Measurements from ENCODE around the gene YTHDC1.
"Not testable (repeated sequence)": the region's sequence is repeated elsewhere in the genome, so short reads cannot be mapped to it uniquely, and the experiment has no call there.

Gene YTHDC1

DNA sequence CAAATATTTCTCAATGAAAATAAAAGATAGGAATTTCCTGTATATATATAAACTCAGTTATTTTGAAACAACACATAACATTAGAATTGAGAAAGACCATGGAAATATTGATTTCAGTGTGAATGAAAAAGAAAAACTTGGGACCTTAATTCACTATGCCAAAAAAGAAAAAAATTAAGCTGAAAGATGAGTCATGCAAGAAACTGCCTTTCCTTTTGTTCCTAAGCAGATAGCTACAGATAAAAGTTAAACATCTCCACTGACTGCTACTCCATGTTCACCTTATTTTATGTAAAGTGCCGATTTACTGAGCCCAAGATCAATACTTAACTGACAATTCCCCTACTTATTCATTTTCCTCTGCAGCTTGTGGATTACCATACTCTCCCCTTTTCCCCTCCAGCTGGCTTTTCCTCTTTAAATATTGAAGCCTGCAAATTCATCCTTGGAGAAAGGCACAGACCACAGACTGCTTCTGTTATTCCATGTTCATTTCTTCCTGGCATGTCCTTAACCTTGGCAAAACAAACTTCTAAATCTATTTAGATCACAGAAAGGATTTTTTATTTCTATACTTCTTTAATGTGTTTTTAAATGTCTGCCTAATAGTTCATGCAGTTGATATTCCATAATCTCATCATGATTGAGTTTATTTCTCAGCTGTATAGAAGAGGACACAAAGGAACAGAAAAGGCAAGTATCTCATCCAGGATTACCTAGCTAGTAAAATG, 40.5 kb upstream of the YTHDC1 start:
- H3K36me3 ChIP-seq (ENCODE audit: control insufficient read depth, insufficient read depth, low read length): no peaks in the 10 kb centered on the region
- no peaks in the 10 kb centered on the region for H3K27me3 ChIP-seq (ENCODE audit: control insufficient read depth, insufficient read depth, low read length)
- H3K27ac ChIP-seq: no peak overlapping the region
- no peak overlapping the region for H3K4me2 ChIP-seq (ENCODE audit: low read length)
- no peaks in the 10 kb centered on the region for H3K4me1 ChIP-seq
- H3K79me2 ChIP-seq: no peaks in the 10 kb centered on the region
- no peaks in the 10 kb centered on the region for H3K9me3 ChIP-seq (ENCODE audit: control insufficient read depth, low read length)
- no peak overlapping the region for H3K4me3 ChIP-seq (ENCODE audit: low read depth, low read length)
- TF ChIP-seq, protein P1, sequence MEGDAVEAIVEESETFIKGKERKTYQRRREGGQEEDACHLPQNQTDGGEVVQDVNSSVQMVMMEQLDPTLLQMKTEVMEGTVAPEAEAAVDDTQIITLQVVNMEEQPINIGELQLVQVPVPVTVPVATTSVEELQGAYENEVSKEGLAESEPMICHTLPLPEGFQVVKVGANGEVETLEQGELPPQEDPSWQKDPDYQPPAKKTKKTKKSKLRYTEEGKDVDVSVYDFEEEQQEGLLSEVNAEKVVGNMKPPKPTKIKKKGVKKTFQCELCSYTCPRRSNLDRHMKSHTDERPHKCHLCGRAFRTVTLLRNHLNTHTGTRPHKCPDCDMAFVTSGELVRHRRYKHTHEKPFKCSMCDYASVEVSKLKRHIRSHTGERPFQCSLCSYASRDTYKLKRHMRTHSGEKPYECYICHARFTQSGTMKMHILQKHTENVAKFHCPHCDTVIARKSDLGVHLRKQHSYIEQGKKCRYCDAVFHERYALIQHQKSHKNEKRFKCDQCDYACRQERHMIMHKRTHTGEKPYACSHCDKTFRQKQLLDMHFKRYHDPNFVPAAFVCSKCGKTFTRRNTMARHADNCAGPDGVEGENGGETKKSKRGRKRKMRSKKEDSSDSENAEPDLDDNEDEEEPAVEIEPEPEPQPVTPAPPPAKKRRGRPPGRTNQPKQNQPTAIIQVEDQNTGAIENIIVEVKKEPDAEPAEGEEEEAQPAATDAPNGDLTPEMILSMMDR (IDR thresholded peaks at IDR 0.05): no peak
- H2AFZ ChIP-seq: no peak overlapping the region
- H3K9ac ChIP-seq: no peak overlapping the region

DNA sequence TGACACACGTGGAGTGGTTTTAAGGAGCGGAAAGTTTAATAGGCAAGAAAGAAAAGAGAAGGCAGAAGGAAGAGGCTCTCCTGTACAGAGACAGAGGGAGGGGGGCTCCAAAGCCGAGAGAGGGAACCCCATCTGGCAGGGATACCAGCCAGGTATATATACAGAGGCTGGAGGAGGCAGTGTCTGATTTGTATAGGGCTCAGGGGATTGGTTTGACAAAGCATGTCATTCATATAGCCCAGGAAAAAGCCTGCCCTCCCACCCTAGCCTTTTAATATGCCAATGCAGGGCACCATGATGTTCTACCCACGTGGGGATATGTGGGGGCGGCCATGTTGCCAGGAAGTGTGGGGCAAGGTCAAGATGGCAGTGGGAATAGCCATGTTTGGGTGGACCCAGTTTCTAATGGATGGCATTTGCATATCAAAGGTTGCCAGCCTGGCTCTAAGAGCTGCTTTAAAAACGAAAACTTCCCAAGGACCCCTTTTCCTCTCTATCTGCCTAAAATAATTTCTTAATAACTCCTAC, 39.6 kb upstream of the YTHDC1 start:
- not testable (repeated sequence) for H3K4me3 ChIP-seq (ENCODE audit: low read depth, low read length); H3K4me2 ChIP-seq (ENCODE audit: low read length); H3K27me3 ChIP-seq (ENCODE audit: control insufficient read depth, insufficient read depth, low read length); H3K4me1 ChIP-seq; H3K36me3 ChIP-seq (ENCODE audit: control insufficient read depth, insufficient read depth, low read length); H3K9ac ChIP-seq; H3K79me2 ChIP-seq; H2AFZ ChIP-seq; H3K9me3 ChIP-seq (ENCODE audit: control insufficient read depth, low read length); H3K27ac ChIP-seq

GRCh38 chr4:68388347-68388865, 38.5 kb upstream of the YTHDC1 start:
- no peaks in the 10 kb centered on the region for H3K36me3 ChIP-seq (ENCODE audit: control insufficient read depth, insufficient read depth, low read length)

DNA sequence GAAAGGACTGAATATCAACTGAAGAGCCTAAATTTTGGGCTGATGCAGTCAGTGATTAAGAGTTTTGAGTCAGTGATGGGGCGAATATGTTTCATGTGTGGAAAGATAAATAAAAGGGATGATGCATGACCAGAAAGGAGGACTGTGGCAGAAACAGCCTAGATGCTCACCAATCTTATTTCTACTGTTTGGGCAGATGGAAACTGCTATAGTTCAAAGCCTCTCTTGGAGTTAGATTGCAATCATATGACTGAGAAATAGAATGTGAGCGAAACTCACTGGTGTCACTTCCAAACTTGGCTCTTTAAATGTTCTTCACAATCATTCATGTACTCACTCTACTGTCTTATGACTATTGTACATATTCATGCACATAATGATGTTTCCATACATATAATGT, 35.4 kb upstream of the YTHDC1 start:
- H3K9ac ChIP-seq: no peak overlapping the region
- H3K9me3 ChIP-seq (ENCODE audit: control insufficient read depth, low read length): no peaks in the 10 kb centered on the region
- no peak overlapping the region for H3K4me3 ChIP-seq (ENCODE audit: low read depth, low read length)
- no peak overlapping the region for H3K27ac ChIP-seq
- no peak overlapping the region for H3K4me2 ChIP-seq (ENCODE audit: low read length)
- H3K4me1 ChIP-seq: no peaks in the 10 kb centered on the region
- no peaks in the 10 kb centered on the region for H3K79me2 ChIP-seq
- H2AFZ ChIP-seq: no peak overlapping the region
- no peaks in the 10 kb centered on the region for H3K36me3 ChIP-seq (ENCODE audit: control insufficient read depth, insufficient read depth, low read length)
- TF ChIP-seq, protein P1 (IDR thresholded peaks at IDR 0.05): no peak
- no peaks in the 10 kb centered on the region for H3K27me3 ChIP-seq (ENCODE audit: control insufficient read depth, insufficient read depth, low read length)

More at GRCh38 chr4:68388347-68388865, 38.5 kb upstream of the YTHDC1 start:
- Histone ChIP-seq H3K4me1 (no peaks in the 10 kb centered on the region), H3K79me2 (no peaks in the 10 kb centered on the region), H3K9me3 (ENCODE audit: control insufficient read depth, low read length) (no peaks in the 10 kb centered on the region), H3K27me3 (ENCODE audit: control insufficient read depth, insufficient read depth, low read length) (no peaks in the 10 kb centered on the region), H2AFZ (no peak overlapping the region), H3K4me3 (ENCODE audit: low read depth, low read length) (no peak overlapping the region), H3K4me2 (ENCODE audit: low read length) (no peak overlapping the region), H3K9ac (no peak overlapping the region), H3K27ac (no peak overlapping the region)
- TF ChIP-seq, protein P1 (IDR thresholded peaks at IDR 0.05): no peak

DNA sequence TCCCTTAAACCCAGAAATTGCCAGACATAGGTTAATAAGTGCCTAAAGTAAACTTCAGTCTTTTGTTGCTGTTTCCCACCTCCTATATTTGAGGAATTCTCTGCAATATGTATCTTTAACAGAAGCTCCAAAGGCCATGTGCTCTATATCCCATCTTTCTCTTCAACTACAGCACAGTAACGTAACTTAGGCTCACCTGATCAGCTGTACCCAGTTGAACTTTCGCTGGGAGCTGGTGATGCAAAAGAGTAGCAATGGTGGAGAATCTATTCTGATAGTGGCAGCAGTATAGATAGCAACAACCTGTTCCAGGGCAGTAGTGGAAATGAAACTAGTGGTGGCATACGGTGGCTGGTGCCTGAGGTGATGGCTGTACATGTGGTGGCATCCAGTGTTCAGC, 33.2 kb upstream of the YTHDC1 start:
- no peak overlapping the region for H3K27ac ChIP-seq
- H3K79me2 ChIP-seq: no peaks in the 10 kb centered on the region
- H3K9ac ChIP-seq: no peak overlapping the region
- no peaks in the 10 kb centered on the region for H3K36me3 ChIP-seq (ENCODE audit: control insufficient read depth, insufficient read depth, low read length)
- no peaks in the 10 kb centered on the region for H3K9me3 ChIP-seq (ENCODE audit: control insufficient read depth, low read length)
- H3K4me1 ChIP-seq: no peaks in the 10 kb centered on the region
- H3K27me3 ChIP-seq (ENCODE audit: control insufficient read depth, insufficient read depth, low read length): no peaks in the 10 kb centered on the region
- H3K4me2 ChIP-seq (ENCODE audit: low read length): no peak overlapping the region
- H3K4me3 ChIP-seq (ENCODE audit: low read depth, low read length): no peak overlapping the region
- TF ChIP-seq, protein P1 (IDR thresholded peaks at IDR 0.05): no peak
- H2AFZ ChIP-seq: no peak overlapping the region

Data from parathyroid adenoma (tissue), 2 donors.